Thoracic aorta (tissue), 2 donors: Measurements from ENCODE around the gene HTR5A. TPM values are rescaled to one million over a fixed set of nuclear protein-coding genes. Genes with fewer than 3 reads are reported as not detected.

Experiments used
- ATAC-seq: fragments of 150-250 bp; one replicate; pipeline ENCODE4 v1.8.0; 2017; ENCODE audit warnings: low read depth; ENCODE audit not compliant: insufficient number of reproducible peaks, low FRiP score
- DNase-seq: peaks from one replicate; pipeline ENCODE4 v3.0.0-alpha.2; 2020; ENCODE audit warnings: low spot score
- H3K27ac ChIP-seq, 2 donors: fragments of 200-600 bp; sonication (generic); 1 replicate in 1 of 2; 2 replicates in 1 of 2; pipeline ENCODE4 v1.5.1; 2016; ENCODE audit warnings: mild to moderate bottlenecking in 2 of 2, moderate library complexity in 2 of 2
- H3K27me3 ChIP-seq: fragments of 200-600 bp; sonication (generic); replicated peaks from 2 replicates; pipeline ENCODE4 v1.6.0; 2016; ENCODE audit warnings: mild to moderate bottlenecking; ENCODE audit not compliant: insufficient read depth
- H3K36me3 ChIP-seq: fragments of 200-600 bp; sonication (generic); one replicate; pipeline ENCODE4 v1.5.1; 2016
- H3K4me1 ChIP-seq, 2 donors: fragments of 200-600 bp; sonication (generic); 1 replicate in 1 of 2; 2 replicates in 1 of 2; pipeline versions ENCODE4 v1.5.1 to v1.6.0; 2016; ENCODE audit warnings: low read depth in 2 of 2, mild to moderate bottlenecking in 1 of 2; ENCODE audit not compliant: control insufficient read depth in 1 of 2
- H3K4me3 ChIP-seq: fragments of 200-600 bp; sonication (generic); 2 replicates; pipeline ENCODE4 v1.5.1; 2016; ENCODE audit warnings: mild to moderate bottlenecking
- H3K9me3 ChIP-seq: fragments of 200-600 bp; sonication (generic); 2 replicates; pipeline ENCODE4 v1.5.1; 2016
- total RNA-seq, 2 donors: library from RNA; depleted of rRNA; stranded (reverse); fragments of >200 nt; gene quantifications; one replicate each; pipeline versions ENCODE4 v1.1.0 to v1.2.3, GENCODE V29; 2016
- TF ChIP-seq, protein P1 (sequence below): fragments of 200-600 bp; sonication (generic); IDR thresholded peaks from one replicate; pipeline ENCODE4 v1.5.1; 2019; ENCODE audit warnings: antibody characterized with exemption

The HTR5A gene
- total RNA-seq, 2 donors from 2014 or later = not detected

DNA sequence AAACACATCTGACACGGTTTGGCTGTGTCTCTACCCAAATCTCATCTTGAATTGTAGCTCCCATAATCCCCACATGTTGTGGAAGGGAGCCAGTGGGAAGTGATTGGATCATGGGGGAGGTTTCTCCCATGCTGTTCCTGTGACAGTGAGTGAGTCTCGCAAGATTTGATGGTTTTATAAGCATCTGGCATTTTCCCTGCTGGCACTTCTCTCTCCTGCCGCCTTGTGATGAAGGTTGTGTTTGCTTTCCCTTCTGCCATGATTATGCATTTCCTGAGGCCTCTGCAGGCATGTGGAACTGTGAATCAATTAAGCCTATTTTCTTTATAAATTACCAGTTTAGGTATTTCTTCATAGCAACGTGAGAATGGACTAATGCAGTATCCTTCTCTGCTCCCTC, 5.9 kb upstream of the HTR5A start:
- ATAC-seq = no peak
- DNase-seq = no peak
- Histone ChIP-seq H3K9me3 (no peaks in the 10 kb centered on the region), H3K4me1 (no peaks in the 10 kb centered on the region), H3K4me3 (no peak overlapping the region), H3K27me3 (no peaks in the 10 kb centered on the region), H3K27ac (no peak overlapping the region), H3K36me3 (no peaks in the 10 kb centered on the region)
- TF ChIP-seq, protein P1, sequence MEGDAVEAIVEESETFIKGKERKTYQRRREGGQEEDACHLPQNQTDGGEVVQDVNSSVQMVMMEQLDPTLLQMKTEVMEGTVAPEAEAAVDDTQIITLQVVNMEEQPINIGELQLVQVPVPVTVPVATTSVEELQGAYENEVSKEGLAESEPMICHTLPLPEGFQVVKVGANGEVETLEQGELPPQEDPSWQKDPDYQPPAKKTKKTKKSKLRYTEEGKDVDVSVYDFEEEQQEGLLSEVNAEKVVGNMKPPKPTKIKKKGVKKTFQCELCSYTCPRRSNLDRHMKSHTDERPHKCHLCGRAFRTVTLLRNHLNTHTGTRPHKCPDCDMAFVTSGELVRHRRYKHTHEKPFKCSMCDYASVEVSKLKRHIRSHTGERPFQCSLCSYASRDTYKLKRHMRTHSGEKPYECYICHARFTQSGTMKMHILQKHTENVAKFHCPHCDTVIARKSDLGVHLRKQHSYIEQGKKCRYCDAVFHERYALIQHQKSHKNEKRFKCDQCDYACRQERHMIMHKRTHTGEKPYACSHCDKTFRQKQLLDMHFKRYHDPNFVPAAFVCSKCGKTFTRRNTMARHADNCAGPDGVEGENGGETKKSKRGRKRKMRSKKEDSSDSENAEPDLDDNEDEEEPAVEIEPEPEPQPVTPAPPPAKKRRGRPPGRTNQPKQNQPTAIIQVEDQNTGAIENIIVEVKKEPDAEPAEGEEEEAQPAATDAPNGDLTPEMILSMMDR = no peak

DNA sequence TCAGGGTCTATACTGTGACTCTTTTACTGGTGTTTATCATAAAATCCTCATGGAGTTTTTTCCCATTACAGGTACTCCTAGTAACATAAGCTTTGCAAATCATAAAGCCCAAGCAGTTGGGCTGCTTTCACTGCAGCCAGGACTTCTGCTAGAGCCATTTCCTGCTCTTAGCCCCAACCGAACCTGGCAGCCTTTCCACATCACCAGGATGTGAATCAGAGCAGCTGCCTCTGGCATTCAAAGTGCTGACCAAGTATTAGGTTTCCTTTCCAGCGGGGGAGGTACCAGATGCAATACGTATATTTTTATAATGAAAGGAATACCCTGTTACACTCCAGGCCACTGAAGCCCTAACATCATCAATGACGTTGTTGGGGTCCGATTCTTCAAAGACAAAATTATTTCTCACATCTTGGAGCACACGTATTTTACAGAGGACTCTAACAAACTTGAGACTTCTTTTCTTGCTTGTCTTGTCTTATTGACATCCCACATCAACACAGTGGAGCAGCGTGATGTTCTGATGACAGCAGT, 3.6 kb upstream of the HTR5A start:
- ATAC-seq = no peak
- no peak for DNase-seq

DNA sequence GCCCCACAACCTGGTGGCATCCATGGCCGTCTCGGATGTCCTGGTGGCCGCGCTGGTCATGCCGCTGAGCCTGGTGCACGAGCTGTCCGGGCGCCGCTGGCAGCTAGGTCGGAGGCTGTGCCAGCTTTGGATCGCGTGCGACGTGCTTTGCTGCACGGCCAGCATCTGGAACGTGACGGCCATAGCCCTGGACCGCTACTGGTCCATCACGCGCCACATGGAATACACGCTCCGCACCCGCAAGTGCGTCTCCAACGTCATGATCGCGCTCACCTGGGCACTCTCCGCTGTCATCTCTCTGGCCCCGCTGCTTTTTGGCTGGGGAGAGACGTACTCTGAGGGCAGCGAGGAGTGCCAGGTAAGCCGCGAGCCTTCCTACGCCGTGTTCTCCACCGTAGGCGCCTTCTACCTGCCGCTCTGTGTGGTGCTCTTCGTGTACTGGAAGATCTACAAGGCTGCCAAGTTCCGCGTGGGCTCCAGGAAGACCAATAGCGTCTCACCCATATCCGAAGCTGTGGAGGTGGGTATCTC, 1.1 kb downstream of the HTR5A start:
- no peaks in the 10 kb centered on the region for H3K27me3 ChIP-seq
- DNase-seq (no peak), ATAC-seq (no peak)
- H3K36me3 ChIP-seq = no peaks in the 10 kb centered on the region
- TF ChIP-seq, protein P1 = no peak
- H3K4me1 ChIP-seq = no peaks in the 10 kb centered on the region
- no peak overlapping the region for H3K27ac ChIP-seq
- no peaks in the 10 kb centered on the region for H3K9me3 ChIP-seq
- H3K4me3 ChIP-seq = no peak overlapping the region

More for the DNA sequence above, 3.6 kb upstream of the HTR5A start:
- TF ChIP-seq, protein P1 = no peak
- Histone ChIP-seq H3K9me3 (no peaks in the 10 kb centered on the region), H3K4me1 (no peaks in the 10 kb centered on the region), H3K4me3 (no peak overlapping the region), H3K27ac (no peak overlapping the region), H3K36me3 (no peaks in the 10 kb centered on the region), H3K27me3 (no peaks in the 10 kb centered on the region)

DNA sequence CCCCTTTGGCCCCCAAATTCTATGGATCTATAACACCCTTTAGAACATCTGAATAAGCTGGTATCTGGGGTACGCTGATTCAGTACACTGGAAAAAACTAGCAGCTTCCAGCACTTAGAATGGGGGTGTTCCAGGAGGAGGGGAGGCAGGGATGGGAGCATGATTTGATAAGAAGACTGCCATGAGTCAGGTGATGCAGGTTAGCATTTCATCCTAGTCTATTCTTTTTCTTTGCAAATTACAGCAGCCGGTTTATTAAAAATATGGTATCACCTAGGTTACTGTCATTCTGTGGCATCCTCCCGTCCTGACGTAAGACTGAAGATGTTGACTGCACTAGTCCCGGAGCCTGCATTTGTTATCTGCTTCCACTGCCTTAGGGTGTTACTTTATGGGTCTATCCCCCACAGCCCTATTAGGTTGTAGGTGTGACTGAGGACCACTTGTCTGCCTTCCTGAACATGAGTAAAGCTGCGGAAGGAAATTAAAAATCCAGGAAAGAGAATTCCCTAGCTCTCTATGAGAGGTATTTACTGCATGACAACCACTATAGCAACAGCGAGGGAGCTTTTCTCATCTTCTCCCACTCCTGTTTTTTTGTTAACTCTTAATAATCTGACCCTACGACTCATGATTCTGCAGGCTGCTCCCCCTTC, 1.9 kb downstream of the HTR5A start:
- DNase-seq = no peak
- H3K4me1 ChIP-seq = no peaks in the 10 kb centered on the region
- no peak for ATAC-seq
- no peaks in the 10 kb centered on the region for H3K36me3 ChIP-seq
- H3K27ac ChIP-seq = no peak overlapping the region
- H3K4me3 ChIP-seq = no peak overlapping the region
- H3K27me3 ChIP-seq = no peaks in the 10 kb centered on the region
- TF ChIP-seq, protein P1 = no peak
- no peaks in the 10 kb centered on the region for H3K9me3 ChIP-seq

DNA sequence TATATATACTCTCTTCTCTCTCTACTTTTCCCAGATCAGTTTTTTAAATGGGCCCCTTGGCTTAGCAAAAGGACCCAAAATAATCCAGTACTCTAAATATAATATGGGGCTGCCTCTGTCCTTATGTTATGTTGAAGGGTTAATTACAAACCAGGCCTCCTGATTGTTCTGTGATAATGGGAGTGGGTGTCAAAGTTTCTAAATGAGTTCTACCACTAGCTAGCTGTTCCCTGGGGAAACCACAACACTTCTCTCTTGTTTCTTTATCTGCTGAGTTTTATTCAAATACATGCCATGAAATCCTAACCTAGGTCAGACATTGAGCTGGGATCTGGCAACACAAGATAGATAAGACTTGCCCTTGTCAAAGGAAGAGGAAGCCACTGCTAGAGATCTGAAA, 3.8 kb downstream of the HTR5A start:
- no peaks in the 10 kb centered on the region for H3K27me3 ChIP-seq
- H3K36me3 ChIP-seq = no peaks in the 10 kb centered on the region
- DNase-seq (no peak), ATAC-seq (no peak)
- H3K27ac ChIP-seq = no peak overlapping the region
- TF ChIP-seq, protein P1 = no peak
- no peak overlapping the region for H3K4me3 ChIP-seq
- no peaks in the 10 kb centered on the region for H3K9me3 ChIP-seq
- no peaks in the 10 kb centered on the region for H3K4me1 ChIP-seq
